HCT116 (cell line): ENCODE measurements around the gene KCNN4. TPM values are rescaled to one million over a fixed set of nuclear protein-coding genes. Genes with fewer than 3 reads are reported as not detected.
A peak's percentile ranks its signal among the peaks of the same experiment; 100 is the strongest.

ENCODE experiments used
- ATAC-seq: fragments of 200-7000 bp; cut with Tn5 transposase; 2 replicates; pipeline ENCODE4 v1.9.1; 2020; ENCODE audit warnings: mild to moderate bottlenecking, moderate library complexity
- BruUV-seq: library from RNA; stranded (reverse); fragments of 400-500 nt; replicated peaks from 2 replicates; lab custom pipeline; 2021; lab: Mats Ljungman, UMichigan
- CTCF ChIA-PET: fragments of 300-600 bp; sonication (Branson Sonifier 250); formaldehyde crosslinking; loops from one replicate; lab custom pipeline; 2021; ENCODE audit warnings: antibody characterized with exemption; lab: Charles Lee
- POLR2A ChIA-PET: fragments of 300-600, 350-600 bp; sonication (Branson Sonifier 250); formaldehyde crosslinking; loops from one replicate; lab custom pipeline; 2021; ENCODE audit warnings: antibody characterized with exemption; lab: Charles Lee
- RAD21 ChIA-PET, 2 experiments: fragments of 300-600 bp; sonication (Branson Sonifier 250); formaldehyde crosslinking; loops; one replicate each; lab custom pipeline; 2023; ENCODE audit warnings: low total read pairs in 2 of 2; ENCODE audit not compliant: uncharacterized antibody in 2 of 2, unreplicated experiment in 2 of 2, low non-redundant PET in 1 of 2; lab: Charles Lee
- DNase-seq: peaks from one replicate; pipeline ENCODE4 v3.0.0-alpha.2; 2010; ENCODE audit warnings: low read depth, low spot score
- H2AFZ ChIP-seq: fragments of 200-600 bp; shearing (Covaris generic), sonication (generic); 2 replicates; pipeline ENCODE4 v1.6.1; 2017; ENCODE audit warnings: low read depth, mixed run types, mixed read lengths, antibody characterized with exemption, low read length; ENCODE audit not compliant: poor library complexity, severe bottlenecking
- H3K27ac ChIP-seq: 2 replicates; pipeline ENCODE4 v1.5.1; 2012; ENCODE audit warnings: low read depth, low read length
- H3K27me3 ChIP-seq: fragments of 200-600 bp; sonication (generic); 2 replicates; pipeline ENCODE4 v1.6.1; 2016; ENCODE audit warnings: mixed run types, low read length, mixed read lengths; ENCODE audit not compliant: insufficient read depth
- H3K36me3 ChIP-seq, 2 experiments: fragments of 200-500 bp in 1 of 2; fragments of 200-600 bp in 1 of 2; sonication (Bioruptor generic) in 1 of 2; sonication (generic) in 1 of 2; 2 replicates each; pipeline versions ENCODE4 v1.5.1 to v1.6.1; 2014 to 2016; ENCODE audit warnings: low read length in 2 of 2, inconsistent platforms in 1 of 2, mixed read lengths in 1 of 2, mixed run types in 1 of 2; ENCODE audit not compliant: insufficient read depth in 2 of 2, control insufficient read depth in 1 of 2
- H3K4me1 ChIP-seq, 2 experiments: fragments of 200-600 bp in 1 of 2; sonication (generic) in 1 of 2; 2 replicates each; pipeline versions ENCODE4 v1.5.1 to v1.6.1; 2012 to 2017; ENCODE audit warnings: low read length in 2 of 2, inconsistent platforms in 1 of 2, mild to moderate bottlenecking in 1 of 2, mixed read lengths in 1 of 2, mixed run types in 1 of 2, moderate library complexity in 1 of 2; ENCODE audit not compliant: insufficient read depth in 2 of 2, control insufficient read depth in 1 of 2
- H3K4me2 ChIP-seq: fragments of 200-600 bp; sonication (generic); 2 replicates; pipeline ENCODE4 v1.6.1; 2017; ENCODE audit warnings: mixed run types, low read length, mixed read lengths
- H3K4me3 ChIP-seq, 2 experiments: fragments of 200-600 bp in 1 of 2; sonication (generic) in 1 of 2; replicated peaks in 1 of 2; 2 replicates each; pipeline ENCODE4 v1.5.1; 2011 to 2016; ENCODE audit warnings: low read length in 2 of 2, control low read depth in 1 of 2, low read depth in 1 of 2, mild to moderate bottlenecking in 1 of 2, mixed read lengths in 1 of 2, mixed run types in 1 of 2
- H3K79me2 ChIP-seq: fragments of 200-600 bp; sonication (generic); 2 replicates; pipeline ENCODE4 v1.6.1; 2017; ENCODE audit warnings: mild to moderate bottlenecking, mixed run types, low read length, moderate library complexity, mixed read lengths; ENCODE audit not compliant: insufficient read depth
- H3K9ac ChIP-seq: fragments of 200-600 bp; sonication (generic); 2 replicates; pipeline ENCODE4 v1.6.1; 2016; ENCODE audit warnings: low read length, mixed read lengths
- H3K9me2 ChIP-seq: fragments of 200-600 bp; sonication (generic), shearing (Covaris generic); 2 replicates; pipeline ENCODE4 v1.6.1; 2017; ENCODE audit warnings: mixed run types, mild to moderate bottlenecking, moderate library complexity; ENCODE audit not compliant: insufficient read depth
- H3K9me3 ChIP-seq, 2 experiments: fragments of 200-500 bp in 1 of 2; fragments of 200-600 bp in 1 of 2; sonication (Bioruptor generic) in 1 of 2; sonication (generic) in 1 of 2; 2 replicates each; pipeline ENCODE4 v1.6.1; 2014 to 2017; ENCODE audit warnings: low read length in 2 of 2, mixed read lengths in 2 of 2, inconsistent platforms in 1 of 2, low read depth in 1 of 2, mild to moderate bottlenecking in 1 of 2, mixed run types in 1 of 2, moderate library complexity in 1 of 2; ENCODE audit not compliant: control insufficient read depth in 1 of 2, insufficient read depth in 1 of 2
- H4K20me1 ChIP-seq: fragments of 200-600 bp; sonication (generic), shearing (Covaris generic); 2 replicates; pipeline ENCODE4 v1.6.1; 2017; ENCODE audit warnings: mixed run types, mild to moderate bottlenecking, moderate library complexity; ENCODE audit not compliant: insufficient read depth
- CBX3 ChIP-seq: IDR thresholded peaks from 2 replicates; pipeline ENCODE4 v1.6.1; 2012; ENCODE audit warnings: low read depth
- CEBPB ChIP-seq: IDR thresholded peaks from 2 replicates; pipeline ENCODE4 v1.6.1; 2012; ENCODE audit warnings: low read depth
- ELF1 ChIP-seq: IDR thresholded peaks from 2 replicates; pipeline ENCODE4 v1.6.1; 2012; ENCODE audit warnings: low read depth, borderline replicate concordance
- EZH2 ChIP-seq: fragments of 200-600 bp; sonication (generic); IDR thresholded peaks from 2 replicates; pipeline ENCODE4 v1.6.1; 2017; ENCODE audit warnings: antibody characterized with exemption, mixed run types
- EZH2phosphoT487 ChIP-seq: fragments of 200-600 bp; IDR thresholded peaks from 2 replicates; pipeline ENCODE4 v1.6.1; 2018; ENCODE audit warnings: antibody characterized with exemption, borderline replicate concordance
- JUND ChIP-seq: IDR thresholded peaks from 2 replicates; pipeline ENCODE4 v1.6.1; 2012
- POLR2A ChIP-seq: IDR thresholded peaks from 2 replicates; pipeline ENCODE4 v1.7.0; 2011; ENCODE audit warnings: borderline replicate concordance; ENCODE audit not compliant: insufficient read depth, insufficient read length; ENCODE audit errors: extremely low read depth
- POLR2AphosphoS5 ChIP-seq: IDR thresholded peaks from 2 replicates; pipeline ENCODE4 v1.6.1; 2011; ENCODE audit warnings: mild to moderate bottlenecking, low read depth, low read length, moderate library complexity
- RAD21 ChIP-seq: IDR thresholded peaks from 2 replicates; pipeline ENCODE4 v1.6.1; 2012; ENCODE audit warnings: low read depth, mild to moderate bottlenecking
- REST ChIP-seq: IDR thresholded peaks from 2 replicates; pipeline ENCODE4 v1.6.1; 2012; ENCODE audit warnings: low read depth
- SP1 ChIP-seq: IDR thresholded peaks from 2 replicates; pipeline ENCODE4 v1.6.1; 2012; ENCODE audit warnings: low read depth
- SRF ChIP-seq: IDR thresholded peaks from 2 replicates; pipeline ENCODE4 v1.6.1; 2012; ENCODE audit warnings: low read depth
- TCF7L2 ChIP-seq: IDR thresholded peaks from 2 replicates; pipeline ENCODE4 v1.7.0; 2011; ENCODE audit warnings: borderline replicate concordance, inconsistent platforms; ENCODE audit not compliant: insufficient read depth, insufficient read length; ENCODE audit errors: extremely low read depth
- ZBTB33 ChIP-seq: IDR thresholded peaks from 2 replicates; pipeline ENCODE4 v1.6.1; 2011; ENCODE audit warnings: mild to moderate bottlenecking, low read length, moderate library complexity; ENCODE audit not compliant: insufficient replicate concordance; ENCODE audit errors: extremely low read depth
- ZFX ChIP-seq: fragments of 450-650 bp; IDR thresholded peaks from 2 replicates; pipeline ENCODE4 v1.6.1; 2017
- intact Hi-C: fragments of 100-400 bp; cut with micrococcal nuclease; formaldehyde crosslinking; loops from 2 replicates; pipeline ENCODE4 v1.10.0; 2022
- total RNA-seq: library from RNA; stranded (reverse); gene quantifications from one replicate; pipeline ENCODE4 v1.2.1, GENCODE V29; 2021; ENCODE audit not compliant: unreplicated experiment
- TF ChIP-seq, protein P1 (sequence below), 3 experiments: fragments of 200-600 bp in 1 of 3; sonication (generic) in 1 of 3; IDR thresholded peaks in 2 of 3; conservative IDR thresholded peaks in 1 of 3; 2 replicates each; pipeline ENCODE4 v1.5.1; 2012 to 2017; ENCODE audit warnings: low read depth in 2 of 3, low read length in 2 of 3, antibody characterized with exemption in 1 of 3, borderline replicate concordance in 1 of 3, control low read depth in 1 of 3, mild to moderate bottlenecking in 1 of 3, mixed read lengths in 1 of 3, mixed run types in 1 of 3, moderate library complexity in 1 of 3; ENCODE audit not compliant: insufficient read depth in 1 of 3
- TF ChIP-seq, protein P2 (sequence below): IDR thresholded peaks from 2 replicates; pipeline ENCODE4 v1.6.1; 2012

The KCNN4 gene
- total RNA-seq, 1 experiment from 2014 or later, result 72.9 TPM

GRCh38 chr19:43826787-43827754, 46.3 kb upstream of the KCNN4 start, which contains the start of gene ZNF283:
Gene ZNF283 (plus strand): TSS chr19:43827321. CDS start chr19:43833505, 6,184 bp downstream.
- peaks cover 7 to 16% of the 10 kb centered on the region in 2 experiments; a peak in 3 of 4 replicates for H3K36me3 ChIP-seq
- no peak within 1 kb of the TSS for H3K27ac ChIP-seq
- intact Hi-C loops, result loop anchor here (1.0 to 10.0 kb wide), 2 partner anchors 175 to 268 kb away; partner anchors contain the start of genes ZNF224 and ZNF230
- peak within 1 kb of the TSS; percentile 78 for H3K4me2 ChIP-seq
- DNase-seq (peak; percentile 89), ATAC-seq (peak; percentile 96)
- no peaks in the 10 kb centered on the region for H3K79me2 ChIP-seq
- peak within 1 kb of the TSS; percentile 68 to 74 for H3K4me3 ChIP-seq
- H3K9ac ChIP-seq, result peak within 1 kb of the TSS; percentile 64
- ChIA-PET POLR2A (interaction anchor here (0.6 to 1.1 kb wide), 4 partner anchors 13 to 338 kb away, joined by 3 to 6 read pairs (median 3); partner anchors contain the start of genes ZNF226 and ZNF45), RAD21 (interaction anchor here (0.6 to 0.8 kb wide), 5 partner anchors 13 to 267 kb away, joined by 3 to 6 read pairs (median 3); partner anchors contain the start of gene ZNF224 (in 1 of the 2)), CTCF (interaction anchor here (0.8 to 1.3 kb wide), 2 partner anchors 17 to 124 kb away, joined by 3 to 7 read pairs; partner anchors contain the start of gene ZNF221)
- peaks cover 3 to 6% of the 10 kb centered on the region in 2 experiments; a peak in 1 of 4 replicates for H3K4me1 ChIP-seq
- H4K20me1 ChIP-seq, result no peaks in the 10 kb centered on the region
- H3K9me3 ChIP-seq, result peaks cover 3 to 7% of the 10 kb centered on the region in 2 experiments; a peak in 1 of 4 replicates
- H3K27me3 ChIP-seq, result no peaks in the 10 kb centered on the region
- peak within 1 kb of the TSS; percentile 91 for H2AFZ ChIP-seq
- BruUV-seq, result no TSS peak
- no peaks in the 10 kb centered on the region for H3K9me2 ChIP-seq
- no peak for TF ChIP-seq ZBTB33
- no peak for TF ChIP-seq REST
- TF ChIP-seq, protein P1, sequence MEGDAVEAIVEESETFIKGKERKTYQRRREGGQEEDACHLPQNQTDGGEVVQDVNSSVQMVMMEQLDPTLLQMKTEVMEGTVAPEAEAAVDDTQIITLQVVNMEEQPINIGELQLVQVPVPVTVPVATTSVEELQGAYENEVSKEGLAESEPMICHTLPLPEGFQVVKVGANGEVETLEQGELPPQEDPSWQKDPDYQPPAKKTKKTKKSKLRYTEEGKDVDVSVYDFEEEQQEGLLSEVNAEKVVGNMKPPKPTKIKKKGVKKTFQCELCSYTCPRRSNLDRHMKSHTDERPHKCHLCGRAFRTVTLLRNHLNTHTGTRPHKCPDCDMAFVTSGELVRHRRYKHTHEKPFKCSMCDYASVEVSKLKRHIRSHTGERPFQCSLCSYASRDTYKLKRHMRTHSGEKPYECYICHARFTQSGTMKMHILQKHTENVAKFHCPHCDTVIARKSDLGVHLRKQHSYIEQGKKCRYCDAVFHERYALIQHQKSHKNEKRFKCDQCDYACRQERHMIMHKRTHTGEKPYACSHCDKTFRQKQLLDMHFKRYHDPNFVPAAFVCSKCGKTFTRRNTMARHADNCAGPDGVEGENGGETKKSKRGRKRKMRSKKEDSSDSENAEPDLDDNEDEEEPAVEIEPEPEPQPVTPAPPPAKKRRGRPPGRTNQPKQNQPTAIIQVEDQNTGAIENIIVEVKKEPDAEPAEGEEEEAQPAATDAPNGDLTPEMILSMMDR (IDR thresholded peaks at IDR 0.05 in 2 of 3, conservative IDR thresholded peaks at IDR 0.05 in 1 of 3; ENCODE audit: borderline replicate concordance in 1 of 3, insufficient read depth in 1 of 3, low read depth in 2 of 3, low read length in 2 of 3), result no peak
- TF ChIP-seq EZH2phosphoT487, result no peak
- TF ChIP-seq RAD21, result 0 out of 2 replicates have a peak, but pooled peaks have one; percentile 2
- TF ChIP-seq JUND, result no peak
- no peak for TF ChIP-seq EZH2
- peak; percentile 75 for TF ChIP-seq POLR2AphosphoS5
- no peak for TF ChIP-seq ZFX
- TF ChIP-seq CBX3, result 0 out of 2 replicates have a peak, but pooled peaks have one; percentile 64
- peak; percentile 13; the same call in 1 of the 2 replicates for TF ChIP-seq SP1
- no peak for TF ChIP-seq POLR2A
- peak; percentile 69; the same call in 1 of the 2 replicates for TF ChIP-seq SRF
- TF ChIP-seq CEBPB, result no peak
- TF ChIP-seq, protein P2, sequence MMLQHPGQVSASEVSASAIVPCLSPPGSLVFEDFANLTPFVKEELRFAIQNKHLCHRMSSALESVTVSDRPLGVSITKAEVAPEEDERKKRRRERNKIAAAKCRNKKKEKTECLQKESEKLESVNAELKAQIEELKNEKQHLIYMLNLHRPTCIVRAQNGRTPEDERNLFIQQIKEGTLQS, result no peak
- TF ChIP-seq ELF1, result peak; percentile 86
- TF ChIP-seq TCF7L2, result no peak
